NCI-H1417 (cell line): Measurements from ENCODE around the gene GPR42.
"Not testable (repeated sequence)": the region's sequence is repeated elsewhere in the genome, so short reads cannot be mapped to it uniquely, and the experiment has no call there.

ENCODE experiments used
- DNase-seq, 3 experiments: peaks; one replicate each; lab custom pipeline; 2025; lab: John Stamatoyannopoulos, UW

The GPR42 gene

GRCh38 chr19:35396240-35396885, 25.5 kb downstream of the GPR42 start:
- DNase-seq = no peak

- DNase-seq = no peak
Observed at GRCh38 chr19:35397064-35397463, 26.2 kb downstream of the GPR42 start.

- DNase-seq = no peak
Observed at GRCh38 chr19:35398570-35398969, 27.7 kb downstream of the GPR42 start.

GRCh38 chr19:35399231-35399630, 28.4 kb downstream of the GPR42 start:
- DNase-seq = no peak

GRCh38 chr19:35399948-35400772, 29.3 kb downstream of the GPR42 start:
- no peak for DNase-seq

- no peak for DNase-seq
Observed at GRCh38 chr19:35400773-35401100, 29.9 kb downstream of the GPR42 start.

GRCh38 chr19:35401416-35401815, 30.5 kb downstream of the GPR42 start:
- not testable (repeated sequence) for DNase-seq

GRCh38 chr19:35403116-35403760, 32.4 kb downstream of the GPR42 start:
- DNase-seq = no peak

- DNase-seq = no peak
Observed at GRCh38 chr19:35404879-35405622, 34.2 kb downstream of the GPR42 start.

GRCh38 chr19:35407619-35408018, 36.8 kb downstream of the GPR42 start:
- no peak for DNase-seq

- no peak for DNase-seq
Observed at GRCh38 chr19:35408284-35409171, 37.7 kb downstream of the GPR42 start.

- no peak for DNase-seq
Observed at GRCh38 chr19:35409191-35409590, 38.3 kb downstream of the GPR42 start.

- DNase-seq = no peak
Observed at GRCh38 chr19:35410487-35410886, 39.6 kb downstream of the GPR42 start.

- DNase-seq = no peak
Observed at GRCh38 chr19:35414442-35414841, 43.6 kb downstream of the GPR42 start.

GRCh38 chr19:35416331-35416730, 45.5 kb downstream of the GPR42 start:
- DNase-seq = no peak

- DNase-seq = no peak
Observed at GRCh38 chr19:35417278-35417677, 46.4 kb downstream of the GPR42 start.

GRCh38 chr19:35417713-35418534, 47.1 kb downstream of the GPR42 start:
- no peak for DNase-seq

GRCh38 chr19:35419046-35419445, 48.2 kb downstream of the GPR42 start:
- no peak for DNase-seq

- DNase-seq = no peak
Observed at GRCh38 chr19:35419805-35420204, 48.9 kb downstream of the GPR42 start.

- DNase-seq = no peak
Observed at GRCh38 chr19:35421362-35421761, 50.5 kb downstream of the GPR42 start.
